Upper lobe of right lung (tissue), 1 donor: ENCODE data around the gene SPOCK1. TPM values are rescaled to one million over a fixed set of nuclear protein-coding genes. Genes with fewer than 3 reads are reported as not detected.

Experiments used
- ATAC-seq: fragments of 200-7000 bp; cut with Tn5 transposase; one replicate; pipeline ENCODE4 v1.9.1; 2020; ENCODE audit warnings: mild to moderate bottlenecking, moderate library complexity
- DNase-seq: peaks from one replicate; pipeline ENCODE4 v3.0.0-alpha.2; 2020
- H3K27ac ChIP-seq: fragments of 200-600 bp; one replicate; pipeline ENCODE4 v1.8.0; 2022
- H3K27me3 ChIP-seq: fragments of 200-600 bp; one replicate; pipeline ENCODE4 v1.8.0; 2022; ENCODE audit warnings: mild to moderate bottlenecking
- H3K36me3 ChIP-seq: fragments of 200-600 bp; one replicate; pipeline ENCODE4 v1.8.0; 2022
- H3K4me1 ChIP-seq: fragments of 200-600 bp; one replicate; pipeline ENCODE4 v1.8.0; 2022
- H3K4me3 ChIP-seq: fragments of 200-600 bp; one replicate; pipeline ENCODE4 v1.8.0; 2022; ENCODE audit warnings: mild to moderate bottlenecking
- H3K9me3 ChIP-seq: fragments of 200-600 bp; one replicate; pipeline ENCODE4 v1.8.0; 2022
- intact Hi-C: fragments of 100-400 bp; cut with DNase I; formaldehyde crosslinking; loops from one replicate; pipeline ENCODE4 v1.11.0; 2022
- total RNA-seq: library from RNA; stranded (reverse); fragmentation: NEBNext Ultra II Directional; extraction: Animal tissue kit (Norgen Biotek cat#: 25700); gene quantifications from one replicate; pipeline ENCODE4 v1.2.1, GENCODE V29; 2021
- TF ChIP-seq, protein P1 (sequence below): fragments of 200-600 bp; IDR thresholded peaks from one replicate; pipeline ENCODE4 v1.8.0; 2022; ENCODE audit warnings: antibody characterized with exemption
- donor health status: DM: no; HTN: yes; CAD: no; lungs with severe emphysema.

SPOCK1 gene
- total RNA-seq, 1 donor from 2014 or later, result 4.0 TPM

DNA sequence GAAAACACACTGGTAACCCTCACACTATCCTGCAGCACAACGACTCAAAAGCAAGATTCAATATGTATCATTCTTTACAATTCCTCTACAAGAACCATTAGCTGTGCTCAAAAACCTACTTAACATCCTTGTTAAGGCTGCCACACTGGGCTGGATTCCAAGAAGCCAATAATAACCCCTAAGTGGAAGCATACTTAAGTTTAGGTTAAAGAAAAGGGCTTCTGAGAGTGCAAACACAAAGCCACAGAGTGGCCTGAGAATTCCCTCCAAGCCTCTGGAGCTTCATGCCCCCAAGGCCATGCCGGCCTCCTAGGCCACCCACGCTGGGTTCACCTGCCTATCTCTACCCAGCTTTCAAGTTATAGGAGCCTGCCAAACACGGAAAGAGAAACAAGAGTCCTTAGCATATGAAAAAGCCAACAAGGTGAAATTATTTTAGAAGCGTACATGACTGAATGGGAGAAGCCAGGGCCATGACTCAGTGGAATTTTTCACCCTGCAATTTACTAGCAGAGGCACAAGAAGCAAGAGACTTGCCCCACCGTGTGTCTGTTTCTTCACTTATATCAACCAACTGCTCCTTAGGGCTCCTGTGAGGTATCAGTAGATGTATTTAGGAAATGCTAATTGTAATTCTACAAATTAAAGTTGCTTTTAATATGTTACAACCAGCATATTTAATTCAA is 293.0 kb downstream of the SPOCK1 start:
- Histone ChIP-seq H3K36me3 (no peaks in the 10 kb centered on the region), H3K4me3 (no peak overlapping the region), H3K9me3 (no peaks in the 10 kb centered on the region), H3K27me3 (peaks cover 27% of the 10 kb centered on the region), H3K27ac (no peak overlapping the region), H3K4me1 (no peaks in the 10 kb centered on the region)
- intact Hi-C loops, result no loop called here
- DNase-seq (peak; percentile 68), ATAC-seq (peak; percentile 88)
- TF ChIP-seq, protein P1, sequence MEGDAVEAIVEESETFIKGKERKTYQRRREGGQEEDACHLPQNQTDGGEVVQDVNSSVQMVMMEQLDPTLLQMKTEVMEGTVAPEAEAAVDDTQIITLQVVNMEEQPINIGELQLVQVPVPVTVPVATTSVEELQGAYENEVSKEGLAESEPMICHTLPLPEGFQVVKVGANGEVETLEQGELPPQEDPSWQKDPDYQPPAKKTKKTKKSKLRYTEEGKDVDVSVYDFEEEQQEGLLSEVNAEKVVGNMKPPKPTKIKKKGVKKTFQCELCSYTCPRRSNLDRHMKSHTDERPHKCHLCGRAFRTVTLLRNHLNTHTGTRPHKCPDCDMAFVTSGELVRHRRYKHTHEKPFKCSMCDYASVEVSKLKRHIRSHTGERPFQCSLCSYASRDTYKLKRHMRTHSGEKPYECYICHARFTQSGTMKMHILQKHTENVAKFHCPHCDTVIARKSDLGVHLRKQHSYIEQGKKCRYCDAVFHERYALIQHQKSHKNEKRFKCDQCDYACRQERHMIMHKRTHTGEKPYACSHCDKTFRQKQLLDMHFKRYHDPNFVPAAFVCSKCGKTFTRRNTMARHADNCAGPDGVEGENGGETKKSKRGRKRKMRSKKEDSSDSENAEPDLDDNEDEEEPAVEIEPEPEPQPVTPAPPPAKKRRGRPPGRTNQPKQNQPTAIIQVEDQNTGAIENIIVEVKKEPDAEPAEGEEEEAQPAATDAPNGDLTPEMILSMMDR, result no peak

DNA sequence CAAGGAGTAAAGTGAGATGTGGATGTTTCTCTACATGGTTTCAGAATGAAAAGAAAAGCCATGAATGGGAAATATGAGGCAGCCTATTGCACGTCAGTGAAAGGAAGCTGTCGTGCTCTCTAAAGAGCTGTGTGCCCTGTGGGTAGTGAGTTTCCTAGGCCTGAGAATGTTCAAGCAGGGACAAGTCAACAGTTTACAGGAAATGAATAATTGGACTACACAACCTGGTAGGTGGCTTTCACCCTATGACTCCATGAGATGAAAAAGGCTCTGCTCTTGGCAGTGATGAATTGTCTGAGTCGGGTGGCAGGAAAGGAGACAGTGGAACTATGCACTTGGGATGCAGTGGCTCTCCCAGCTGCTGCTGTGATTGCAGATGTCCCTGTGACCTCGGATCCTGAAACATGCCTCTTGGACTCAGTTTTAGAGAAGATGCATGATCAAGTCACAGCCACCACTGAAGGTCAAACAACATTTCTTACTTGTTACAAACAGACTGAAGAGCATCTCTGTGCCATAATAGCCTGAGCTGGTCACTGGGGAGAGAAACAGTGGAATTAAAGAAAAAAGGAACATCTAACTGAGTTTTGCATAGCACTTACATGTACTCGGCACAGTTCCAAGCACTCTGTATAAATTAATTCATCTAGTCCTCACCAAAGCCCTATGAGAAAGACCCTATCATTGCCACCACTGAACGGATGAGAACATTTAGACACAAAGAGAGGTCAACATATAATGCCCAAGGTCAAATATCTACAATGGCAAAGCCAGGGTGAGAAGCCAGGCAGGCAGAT is 293.7 kb downstream of the SPOCK1 start:
- TF ChIP-seq, protein P1, result no peak
- Histone ChIP-seq H3K27ac (no peak overlapping the region), H3K4me1 (no peaks in the 10 kb centered on the region), H3K36me3 (no peaks in the 10 kb centered on the region), H3K4me3 (no peak overlapping the region), H3K9me3 (no peaks in the 10 kb centered on the region), H3K27me3 (peaks cover 29% of the 10 kb centered on the region)
- ATAC-seq (no peak), DNase-seq (no peak)
- intact Hi-C loops, result no loop called here

DNA sequence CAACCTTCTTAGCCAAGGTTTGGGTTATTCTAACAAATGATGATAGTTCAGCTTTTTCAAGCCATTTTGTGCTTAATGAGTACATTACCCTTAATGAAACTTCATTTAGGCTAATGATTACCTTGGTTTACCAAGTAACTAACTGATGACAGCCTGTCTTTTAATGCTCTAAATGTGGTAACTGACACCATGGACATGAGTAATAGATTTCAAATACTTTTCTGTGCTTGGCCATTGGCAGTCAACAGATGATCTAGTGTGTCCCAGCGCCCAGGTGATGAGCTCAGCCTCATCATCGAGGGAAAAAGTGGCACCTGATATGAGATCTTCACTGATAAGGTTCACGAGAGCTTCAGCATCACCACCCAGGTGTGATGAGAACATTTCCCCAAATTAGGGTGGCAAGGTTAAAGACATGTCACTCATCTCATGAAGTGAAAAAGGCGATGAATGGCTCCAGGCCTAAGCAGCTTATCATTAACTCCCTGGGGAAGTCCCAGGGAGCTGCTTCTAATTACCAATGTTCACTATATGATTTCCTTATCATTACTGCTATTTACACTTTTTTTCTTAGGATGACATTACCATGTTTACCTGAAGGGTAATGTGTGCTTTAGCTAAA is 296.0 kb downstream of the SPOCK1 start:
- Histone ChIP-seq H3K4me3 (no peak overlapping the region), H3K4me1 (no peaks in the 10 kb centered on the region), H3K36me3 (no peaks in the 10 kb centered on the region), H3K27ac (no peak overlapping the region), H3K27me3 (peaks cover 41% of the 10 kb centered on the region), H3K9me3 (no peaks in the 10 kb centered on the region)
- DNase-seq, result no peak
- TF ChIP-seq, protein P1, result no peak
- intact Hi-C loops, result no loop called here
- no peak for ATAC-seq

DNA sequence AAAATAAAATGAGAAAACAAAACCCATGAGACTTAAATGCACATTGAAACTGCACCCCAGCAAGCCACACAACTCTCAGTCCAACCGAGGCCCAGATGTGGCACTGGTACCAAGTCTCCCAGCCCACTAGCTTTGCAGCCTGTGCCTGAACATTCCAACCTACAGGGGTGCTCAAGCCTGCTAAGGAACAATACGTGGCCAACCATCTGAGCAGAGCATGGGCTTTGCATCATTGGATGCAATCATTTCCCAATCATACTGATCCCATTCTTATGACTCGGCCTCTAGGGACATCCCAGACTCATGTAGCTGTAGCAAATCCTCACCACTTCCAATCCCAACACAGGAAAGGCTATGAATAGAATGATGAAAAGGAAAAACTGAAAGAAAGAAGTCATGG is 297.2 kb downstream of the SPOCK1 start:
- ATAC-seq (no peak), DNase-seq (no peak)
- Histone ChIP-seq H3K27ac (no peak overlapping the region), H3K4me3 (no peak overlapping the region), H3K27me3 (peaks cover 46% of the 10 kb centered on the region), H3K9me3 (no peaks in the 10 kb centered on the region), H3K36me3 (no peaks in the 10 kb centered on the region), H3K4me1 (no peaks in the 10 kb centered on the region)
- TF ChIP-seq, protein P1, result no peak
- intact Hi-C loops, result no loop called here

DNA sequence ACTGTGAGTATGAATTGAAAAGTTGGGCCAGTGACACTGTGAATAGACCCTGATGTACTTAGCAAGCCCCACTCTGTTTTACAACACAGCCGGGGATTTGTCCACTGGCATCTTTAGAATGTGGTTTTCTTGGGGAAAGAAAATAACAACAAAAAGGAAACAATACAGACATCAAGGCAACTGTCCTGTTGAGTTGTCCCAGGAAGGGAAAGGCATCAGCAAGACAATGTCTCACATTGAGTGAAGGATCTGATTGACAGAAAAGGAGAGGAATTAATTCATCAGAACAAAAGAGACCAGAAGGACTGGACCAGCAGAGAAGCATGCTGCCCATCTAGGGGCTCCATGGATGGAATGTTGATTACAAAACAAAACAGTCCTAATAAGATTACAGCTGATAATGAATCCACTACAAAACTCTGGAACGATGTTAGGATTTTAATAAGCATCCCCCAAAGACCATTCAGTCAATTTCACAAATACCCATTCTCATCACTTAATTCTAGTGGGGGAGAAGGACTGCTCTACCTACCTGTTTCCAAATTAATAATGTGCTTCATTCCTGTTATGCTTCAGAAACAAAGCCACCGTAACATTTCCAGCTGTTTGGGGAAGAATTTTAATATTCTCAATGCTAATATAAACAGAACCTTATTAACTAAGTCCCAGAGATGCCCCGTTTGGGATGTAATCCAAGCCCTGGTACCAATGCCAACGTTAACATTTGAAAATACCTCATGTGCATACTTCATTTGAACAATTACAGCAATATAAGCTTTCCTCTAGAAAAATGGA is 298.0 kb downstream of the SPOCK1 start:
- DNase-seq (no peak), ATAC-seq (no peak)
- Histone ChIP-seq H3K4me3 (no peak overlapping the region), H3K36me3 (no peaks in the 10 kb centered on the region), H3K4me1 (no peaks in the 10 kb centered on the region), H3K27me3 (peaks cover 46% of the 10 kb centered on the region), H3K27ac (no peak overlapping the region), H3K9me3 (no peaks in the 10 kb centered on the region)
- TF ChIP-seq, protein P1, result no peak
- intact Hi-C loops, result no loop called here
